CD4-positive, alpha-beta T cell (primary cell): ENCODE data around the gene MSH2. TPM values are rescaled to one million over a fixed set of nuclear protein-coding genes. Genes with fewer than 3 reads are reported as not detected.

Experiments used
- ATAC-seq: fragments of 200-7000 bp; cut with Tn5 transposase; one replicate; pipeline ENCODE4 v1.10.0; 2022; ENCODE audit warnings: mild to moderate bottlenecking; ENCODE audit not compliant: poor library complexity
- CTCF ChIA-PET: fragments of 350-600 bp; sonication (Branson Sonifier 250); formaldehyde crosslinking; loops from one replicate; lab custom pipeline; 2021; ENCODE audit warnings: antibody characterized with exemption, inconsistent platforms; lab: Charles Lee
- POLR2A ChIA-PET: fragments of 350-600 bp; sonication (Branson Sonifier 250); formaldehyde crosslinking; loops from one replicate; lab custom pipeline; 2021; ENCODE audit warnings: antibody characterized with exemption, inconsistent platforms; lab: Charles Lee
- DNase-seq, 14 experiments: peaks; one replicate each; pipeline ENCODE4 v3.0.0-alpha.2; 2013 to 2020; ENCODE audit warnings: mixed read lengths in 2 of 14
- H3K27ac ChIP-seq, 2 donors: one replicate each; pipeline versions ENCODE4 v1.5.1 to v1.7.0; 2013; ENCODE audit warnings: low read length in 2 of 2, low read depth in 1 of 2, mild to moderate bottlenecking in 1 of 2
- H3K27me3 ChIP-seq, 2 experiments: 1 replicate in 1 of 2; 2 replicates in 1 of 2; pipeline versions ENCODE4 v1.6.1 to v1.7.0; 2013; ENCODE audit warnings: low read length in 2 of 2, control low read depth in 1 of 2, mild to moderate bottlenecking in 1 of 2, moderate library complexity in 1 of 2; ENCODE audit not compliant: insufficient read depth in 2 of 2, control insufficient read depth in 1 of 2
- H3K36me3 ChIP-seq: one replicate; pipeline ENCODE4 v1.6.1; 2013; ENCODE audit warnings: low read length, control low read depth; ENCODE audit not compliant: insufficient read depth
- H3K4me1 ChIP-seq: one replicate; pipeline ENCODE4 v1.6.1; 2013; ENCODE audit warnings: low read length, control low read depth; ENCODE audit not compliant: insufficient read depth
- H3K4me3 ChIP-seq: one replicate; pipeline ENCODE4 v1.5.1; 2013; ENCODE audit warnings: mild to moderate bottlenecking, low read length, moderate library complexity
- H3K9me3 ChIP-seq, 2 experiments: 1 replicate in 1 of 2; 2 replicates in 1 of 2; pipeline versions ENCODE4 v1.6.1 to v1.7.0; 2013; ENCODE audit warnings: low read length in 2 of 2, mild to moderate bottlenecking in 2 of 2, control low read depth in 1 of 2, moderate library complexity in 1 of 2; ENCODE audit not compliant: control insufficient read depth in 1 of 2, insufficient read depth in 1 of 2
- H3K27ac Mint-ChIP-seq: one replicate; pipeline ENCODE4 v1.8.0; 2020; ENCODE audit warnings: mixed read lengths
- H3K27me3 Mint-ChIP-seq: one replicate; pipeline ENCODE4 v1.8.0; 2021; ENCODE audit warnings: mixed read lengths
- H3K36me3 Mint-ChIP-seq: one replicate; pipeline ENCODE4 v1.8.0; 2021; ENCODE audit warnings: low read depth, mixed read lengths
- H3K4me1 Mint-ChIP-seq: one replicate; pipeline ENCODE4 v1.8.0; 2021; ENCODE audit warnings: low read depth, mixed read lengths
- H3K4me3 Mint-ChIP-seq: one replicate; pipeline ENCODE4 v1.8.0; 2020; ENCODE audit warnings: mild to moderate bottlenecking, mixed read lengths
- H3K9me3 Mint-ChIP-seq: one replicate; pipeline ENCODE4 v1.8.0; 2020; ENCODE audit warnings: mixed read lengths
- intact Hi-C, 2 experiments: fragments of 100-400 bp; cut with DNase I in 1 of 2; cut with micrococcal nuclease in 1 of 2; formaldehyde crosslinking; loops; one replicate each; pipeline versions ENCODE4 v1.15.1 to v1.9.0; 2023 to 2025; cut with DNase I, micrococcal nuclease
- total RNA-seq, 174 experiments: library from RNA in 2 of 174; stranded (reverse) in 2 of 174; gene quantifications; one replicate each; pipeline ENCODE4 v1.2.3 and lab custom pipeline; 2021 to 2026
- TF ChIP-seq, protein P1 (sequence below): fragments of 200-600 bp; IDR thresholded peaks from one replicate; pipeline ENCODE4 v1.8.0; 2022; ENCODE audit warnings: antibody characterized with exemption, mild to moderate bottlenecking

Gene MSH2
- total RNA-seq, 2 experiments from 2014 or later: 7.1 to 8.2 TPM

DNA sequence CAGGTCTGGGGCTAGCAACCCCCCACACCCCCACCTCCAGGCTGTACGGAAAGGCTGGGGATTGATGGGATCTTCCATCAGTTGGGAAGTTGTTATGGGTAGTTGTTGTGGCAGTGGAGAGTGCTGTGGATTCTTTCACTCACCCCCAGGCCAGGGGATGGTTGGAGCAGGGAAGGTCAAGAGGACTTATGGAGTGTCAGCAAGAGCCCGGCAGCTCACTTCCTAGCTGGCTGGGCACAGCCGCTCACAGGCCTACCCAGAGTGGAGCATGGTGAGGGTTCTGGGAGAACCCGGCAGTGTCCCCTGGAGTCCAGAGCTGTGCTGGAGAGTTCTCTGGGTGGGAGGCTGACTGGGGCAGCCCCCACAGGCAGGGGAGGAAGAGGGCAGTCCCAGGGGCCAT lies 122.2 kb downstream of the MSH2 start:
- Histone ChIP-seq H3K27ac (no peak overlapping the region), H3K36me3 (no peaks in the 10 kb centered on the region), H3K4me3 (no peak overlapping the region), H3K9me3 (no peaks in the 10 kb centered on the region), H3K4me1 (peaks cover 13% of the 10 kb centered on the region), H3K27me3 (no peaks in the 10 kb centered on the region)
- intact Hi-C loops: no loop called here
- no peak for DNase-seq
- POLR2A ChIA-PET: no interaction called here
- Mint-ChIP-seq H3K9me3 (no peaks in the 10 kb centered on the region), H3K4me3 (no peak overlapping the region), H3K27me3 (no peaks in the 10 kb centered on the region), H3K36me3 (no peaks in the 10 kb centered on the region), H3K27ac (no peak overlapping the region), H3K4me1 (peaks cover 9% of the 10 kb centered on the region)
- no peak for ATAC-seq
- TF ChIP-seq, protein P1, sequence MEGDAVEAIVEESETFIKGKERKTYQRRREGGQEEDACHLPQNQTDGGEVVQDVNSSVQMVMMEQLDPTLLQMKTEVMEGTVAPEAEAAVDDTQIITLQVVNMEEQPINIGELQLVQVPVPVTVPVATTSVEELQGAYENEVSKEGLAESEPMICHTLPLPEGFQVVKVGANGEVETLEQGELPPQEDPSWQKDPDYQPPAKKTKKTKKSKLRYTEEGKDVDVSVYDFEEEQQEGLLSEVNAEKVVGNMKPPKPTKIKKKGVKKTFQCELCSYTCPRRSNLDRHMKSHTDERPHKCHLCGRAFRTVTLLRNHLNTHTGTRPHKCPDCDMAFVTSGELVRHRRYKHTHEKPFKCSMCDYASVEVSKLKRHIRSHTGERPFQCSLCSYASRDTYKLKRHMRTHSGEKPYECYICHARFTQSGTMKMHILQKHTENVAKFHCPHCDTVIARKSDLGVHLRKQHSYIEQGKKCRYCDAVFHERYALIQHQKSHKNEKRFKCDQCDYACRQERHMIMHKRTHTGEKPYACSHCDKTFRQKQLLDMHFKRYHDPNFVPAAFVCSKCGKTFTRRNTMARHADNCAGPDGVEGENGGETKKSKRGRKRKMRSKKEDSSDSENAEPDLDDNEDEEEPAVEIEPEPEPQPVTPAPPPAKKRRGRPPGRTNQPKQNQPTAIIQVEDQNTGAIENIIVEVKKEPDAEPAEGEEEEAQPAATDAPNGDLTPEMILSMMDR: no peak
- CTCF ChIA-PET: no interaction called here

DNA sequence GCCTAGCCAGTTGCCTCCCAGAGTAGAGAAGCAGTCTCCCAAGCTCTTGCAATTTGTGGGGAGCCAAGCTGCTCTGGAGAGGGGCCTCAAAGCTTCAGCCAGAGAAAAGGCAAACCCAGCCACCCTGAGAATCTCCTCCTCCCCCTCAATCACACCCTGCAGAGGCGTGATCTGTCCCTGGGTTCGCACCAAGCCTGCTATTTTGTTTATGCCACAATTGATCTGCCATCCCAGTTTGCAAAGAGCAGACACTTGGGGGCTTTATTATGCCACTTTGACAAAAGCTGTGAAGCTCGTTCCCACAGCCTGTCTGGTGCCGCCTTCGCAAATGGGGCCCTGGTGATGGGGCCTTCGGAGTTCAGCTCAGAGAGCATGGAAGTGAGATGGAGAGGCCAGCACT lies 125.5 kb downstream of the MSH2 start:
- no peaks in the 10 kb centered on the region for H3K4me1 Mint-ChIP-seq
- H3K4me1 ChIP-seq: no peaks in the 10 kb centered on the region
- no peak overlapping the region for H3K4me3 ChIP-seq
- TF ChIP-seq, protein P1: no peak
- ChIA-PET POLR2A (no interaction called here), CTCF (no interaction called here)
- no peaks in the 10 kb centered on the region for H3K27me3 ChIP-seq
- H3K36me3 ChIP-seq: no peaks in the 10 kb centered on the region
- no peaks in the 10 kb centered on the region for H3K9me3 ChIP-seq
- DNase-seq: no peak
- no peaks in the 10 kb centered on the region for H3K27me3 Mint-ChIP-seq
- no peak overlapping the region for H3K4me3 Mint-ChIP-seq
- ATAC-seq: no peak
- no peaks in the 10 kb centered on the region for H3K9me3 Mint-ChIP-seq
- no peak overlapping the region for H3K27ac ChIP-seq
- H3K36me3 Mint-ChIP-seq: no peaks in the 10 kb centered on the region
- no peak overlapping the region for H3K27ac Mint-ChIP-seq
- intact Hi-C loops: no loop called here

DNA sequence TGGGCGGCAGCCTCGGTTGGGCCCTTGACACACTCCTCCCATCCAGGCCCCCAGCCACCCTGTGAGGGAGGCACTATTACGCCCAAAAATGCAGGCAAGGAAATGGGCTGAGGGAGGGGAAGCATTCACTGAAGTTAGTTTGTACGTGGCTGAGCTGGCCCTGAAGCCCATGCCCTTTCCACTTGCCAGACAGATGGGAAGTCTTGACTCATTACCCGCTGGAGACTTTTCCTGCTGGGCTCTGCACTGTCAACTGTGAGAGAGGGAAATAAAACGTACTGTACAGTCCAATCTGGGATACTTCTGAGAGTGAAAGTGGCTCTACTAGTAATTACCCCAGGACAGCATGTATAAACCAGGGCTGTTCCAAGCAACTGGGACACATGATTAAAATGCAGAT lies 125.9 kb downstream of the MSH2 start:
- Histone ChIP-seq H3K36me3 (no peaks in the 10 kb centered on the region), H3K27me3 (no peaks in the 10 kb centered on the region), H3K4me1 (no peaks in the 10 kb centered on the region), H3K4me3 (no peak overlapping the region), H3K9me3 (no peaks in the 10 kb centered on the region), H3K27ac (no peak overlapping the region)
- no peak for DNase-seq
- Mint-ChIP-seq H3K27ac (no peak overlapping the region), H3K9me3 (no peaks in the 10 kb centered on the region), H3K36me3 (no peaks in the 10 kb centered on the region), H3K4me1 (no peaks in the 10 kb centered on the region), H3K27me3 (no peaks in the 10 kb centered on the region), H3K4me3 (no peak overlapping the region)
- intact Hi-C loops: no loop called here
- TF ChIP-seq, protein P1: no peak
- no peak for ATAC-seq
- CTCF ChIA-PET: no interaction called here
- POLR2A ChIA-PET: no interaction called here
